K562 treated with DMSO at 1 percent for 48 hours (cell line): Measurements from ENCODE around the gene NUDT3. TPM values are rescaled to one million over a fixed set of nuclear protein-coding genes. Genes with fewer than 3 reads are reported as not detected.

Source experiments
- total RNA-seq: library from RNA; unstranded; fragments of 300-600 nt; gene quantifications from 2 replicates; pipeline ENCODE4 v1.2.3, GENCODE V29; 2022; ENCODE audit warnings: low replicate concordance; ENCODE audit errors: extremely low read depth

Gene NUDT3
- not detected in 2 replicates for total RNA-seq

GRCh38 chr6:34392497-34393190, at the start of gene NUDT3:
Gene NUDT3, minus strand, starts transcription at chr6:34392669. Its CDS starts 307 bp downstream, at chr6:34392362.

GRCh38 chr6:34425498-34426410, 33.3 kb upstream of the NUDT3 start, which contains the start of gene RPS10:
Gene RPS10, minus strand, starts transcription at chr6:34426069. Its CDS starts 848 bp downstream, at chr6:34425221.

GRCh38 chr6:34248727-34249468, 143.6 kb downstream of the NUDT3 start, which contains the start of gene SMIM29:
Gene SMIM29, minus strand, starts transcription at chr6:34249006. Its CDS starts 1,215 bp downstream, at chr6:34247791.

DNA sequence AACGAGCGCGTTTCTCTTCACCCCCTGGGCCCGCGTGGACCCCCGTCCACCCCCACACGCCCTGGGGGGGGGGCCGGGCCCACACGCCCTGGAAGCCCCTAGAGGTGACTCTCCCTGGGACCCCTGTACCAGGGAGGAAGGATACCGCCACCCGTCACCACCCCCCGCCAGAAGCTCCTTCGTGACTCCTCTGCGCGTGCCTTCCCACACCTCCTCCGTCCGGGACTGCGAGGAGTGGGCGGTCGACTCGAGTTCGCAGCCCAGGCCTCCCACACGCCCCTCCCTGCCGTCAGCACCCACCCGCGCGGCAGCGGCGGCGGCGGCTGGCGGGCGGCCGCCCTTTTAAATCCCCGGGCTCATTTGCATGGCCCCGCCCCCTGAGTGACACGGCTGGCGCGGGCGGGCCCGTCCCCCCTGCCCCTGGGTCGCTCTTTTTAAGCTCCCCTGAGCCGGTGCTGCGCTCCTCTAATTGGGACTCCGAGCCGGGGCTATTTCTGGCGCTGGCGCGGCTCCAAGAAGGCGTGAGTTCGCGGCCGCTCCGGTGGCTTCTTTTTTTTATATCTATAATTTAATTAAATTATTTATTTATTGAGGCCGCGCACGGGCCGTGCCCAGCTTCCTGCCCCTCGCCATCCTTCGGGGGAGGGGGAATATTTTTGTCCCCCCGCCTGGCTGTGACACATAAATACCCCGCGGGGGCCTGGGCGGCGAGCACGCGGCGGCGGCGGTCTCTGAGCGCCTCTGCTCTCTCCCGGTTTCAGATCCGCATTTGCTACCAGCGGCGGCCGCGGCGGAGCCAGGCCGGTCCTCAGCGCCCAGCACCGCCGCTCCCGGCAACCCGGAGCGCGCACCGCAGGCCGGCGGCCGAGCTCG, 155.8 kb downstream of the NUDT3 start, which contains the start of gene HMGA1:
TSS of gene HMGA1 (plus strand) at position 431 of the 873 bp plus-strand sequence. CDS start 3,908 bp downstream, outside the sequence.

Other genes starting within 250 kb of the NUDT3 start
- not detected in 2 replicates for gene GRM4, start 246.6 kb downstream of the NUDT3 start, total RNA-seq
- 996 and 1,124 TPM in 2 replicates for gene HMGA1, start 155.8 kb downstream of the NUDT3 start, total RNA-seq
- gene SMIM29, start 143.7 kb downstream of the NUDT3 start, total RNA-seq, result not detected in 2 replicates
- 1,846 TPM in 1 of 2 replicates, not detected in the other for gene RPS10, start 33.4 kb upstream of the NUDT3 start, total RNA-seq
- gene PACSIN1, start 73.4 kb upstream of the NUDT3 start, total RNA-seq, result not detected in 2 replicates
- gene SPDEF, start 163.7 kb upstream of the NUDT3 start, total RNA-seq, result not detected in 2 replicates